Measurements from ENCODE around the gene CRYBG3.
A peak's percentile ranks its signal among the peaks of the same experiment; 100 is the strongest.
"Not testable (repeated sequence)": the region's sequence is repeated elsewhere in the genome, so short reads cannot be mapped to it uniquely, and the experiment has no call there.

The CRYBG3 gene

GRCh38 chr3:97901313-97902248, 79.8 kb downstream of the CRYBG3 start:
- DNase-seq: peak; percentile 32

- DNase-seq: not testable (repeated sequence)
Observed at GRCh38 chr3:97909830-97910229, 88.0 kb downstream of the CRYBG3 start.

- DNase-seq: not testable (repeated sequence)
Observed at GRCh38 chr3:97910236-97910831, 88.5 kb downstream of the CRYBG3 start.

- DNase-seq: peak; percentile 51
Observed at GRCh38 chr3:97910931-97911351, 89.1 kb downstream of the CRYBG3 start.

GRCh38 chr3:97911459-97911858, 89.6 kb downstream of the CRYBG3 start:
- no peak for DNase-seq

GRCh38 chr3:97914388-97914787, 92.6 kb downstream of the CRYBG3 start:
- DNase-seq: no peak

GRCh38 chr3:97916576-97916975, 94.8 kb downstream of the CRYBG3 start:
- no peak for DNase-seq

- peak; percentile 34 for DNase-seq
Observed at GRCh38 chr3:97917813-97918536, 96.2 kb downstream of the CRYBG3 start.

- DNase-seq: no peak
Observed at GRCh38 chr3:97927704-97928103, 105.9 kb downstream of the CRYBG3 start.

GRCh38 chr3:97928986-97929385, 107.2 kb downstream of the CRYBG3 start:
- no peak for DNase-seq

- no peak for DNase-seq
Observed at GRCh38 chr3:97930018-97930417, 108.2 kb downstream of the CRYBG3 start.

- DNase-seq: no peak
Observed at GRCh38 chr3:97931218-97931617, 109.4 kb downstream of the CRYBG3 start.

- no peak for DNase-seq
Observed at GRCh38 chr3:97932387-97932801, 110.6 kb downstream of the CRYBG3 start.

GRCh38 chr3:97934980-97935695, 113.3 kb downstream of the CRYBG3 start:
- no peak for DNase-seq

GRCh38 chr3:97935842-97936241, 114.0 kb downstream of the CRYBG3 start:
- DNase-seq: no peak

GRCh38 chr3:97937205-97937604, 115.4 kb downstream of the CRYBG3 start:
- no peak for DNase-seq

GRCh38 chr3:97938444-97938843, 116.6 kb downstream of the CRYBG3 start:
- no peak for DNase-seq

- no peak for DNase-seq
Observed at GRCh38 chr3:97939401-97939800, 117.6 kb downstream of the CRYBG3 start.

- DNase-seq: no peak
Observed at GRCh38 chr3:97940034-97940433, 118.2 kb downstream of the CRYBG3 start.

- DNase-seq: no peak
Observed at GRCh38 chr3:97942801-97943546, 121.2 kb downstream of the CRYBG3 start.

- no peak for DNase-seq
Observed at GRCh38 chr3:97948351-97949109, 126.7 kb downstream of the CRYBG3 start.

Measured in inflammatory macrophage treated with lipopolysaccharide for 4 hours (primary cell).